Measurements from ENCODE around the gene SRL. TPM values are rescaled to one million over a fixed set of nuclear protein-coding genes. Genes with fewer than 3 reads are reported as not detected.
"Not testable (repeated sequence)": the region's sequence is repeated elsewhere in the genome, so short reads cannot be mapped to it uniquely, and the experiment has no call there.

Gene SRL
- total and polyA plus RNA-seq, 2 donors: 2.4 to 15.0 TPM

DNA sequence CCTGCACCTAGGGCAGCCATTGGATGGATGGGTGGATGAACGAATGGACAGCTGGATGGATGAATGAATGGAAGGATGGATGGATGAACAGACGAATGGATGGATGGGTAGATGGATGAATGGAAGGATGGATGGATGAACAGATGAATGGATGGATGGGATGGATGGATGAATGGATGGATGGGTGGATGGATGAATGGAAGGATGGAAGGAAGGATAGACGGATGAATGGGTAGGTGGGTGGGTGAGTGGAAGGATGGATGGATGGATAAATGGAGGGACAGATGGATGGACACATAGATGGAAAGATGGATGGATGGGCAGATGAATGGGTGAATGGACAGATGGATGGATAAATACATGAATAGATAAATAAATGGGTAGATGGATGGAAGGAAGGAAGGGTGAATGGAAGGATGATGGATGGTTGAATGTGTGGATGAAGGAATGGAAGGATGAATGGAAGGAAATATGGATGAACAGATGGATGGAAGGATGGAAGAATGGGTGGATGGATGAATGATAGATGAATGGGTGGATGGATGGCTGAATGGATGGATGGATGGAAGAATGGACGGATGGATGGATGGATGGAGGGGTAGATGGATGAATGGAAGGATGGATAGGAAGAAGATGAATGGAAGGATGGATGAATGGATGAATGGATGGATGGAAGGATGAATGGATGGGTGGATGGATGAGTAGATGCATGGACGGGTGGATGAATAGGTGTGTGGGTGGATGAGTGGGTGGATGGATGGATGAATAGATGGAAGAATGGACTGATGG is 15.4 kb downstream of the SRL start:
- H3K4me3 ChIP-seq (ENCODE audit: low read depth, low read length): no peak overlapping the region
- no peaks in the 10 kb centered on the region for H3K4me1 ChIP-seq (ENCODE audit: insufficient read depth)
- no peaks in the 10 kb centered on the region for H3K36me3 ChIP-seq (ENCODE audit: insufficient read depth)
- H3K27ac ChIP-seq (ENCODE audit: low read depth): no peak overlapping the region
- no peak for DNase-seq (ENCODE audit: extremely low spot score)
- 72% methylated on average over 5 of the region's 5 CpGs for WGBS

DNA sequence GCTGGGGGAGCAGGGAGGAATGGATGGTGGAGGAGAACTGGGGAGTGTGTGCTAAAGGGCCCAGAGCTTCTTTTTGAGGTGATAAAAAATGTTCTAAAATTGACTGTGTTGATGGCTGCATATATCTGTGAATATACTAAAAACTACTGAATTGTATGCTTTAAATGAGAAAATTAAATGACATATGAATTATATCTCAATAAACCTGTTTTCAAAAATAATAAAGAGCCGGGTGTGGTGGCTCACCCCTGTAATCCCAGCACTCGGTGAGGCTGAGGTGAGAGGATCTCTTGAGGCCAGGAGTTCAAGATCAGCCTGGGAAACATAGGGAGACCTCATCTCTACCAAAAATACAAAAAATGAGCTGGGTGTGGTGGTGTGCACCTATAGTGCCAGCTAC is 16.8 kb downstream of the SRL start:
- Histone ChIP-seq H3K27ac (ENCODE audit: low read depth) (no peak overlapping the region), H3K4me1 (ENCODE audit: insufficient read depth) (no peaks in the 10 kb centered on the region), H3K4me3 (ENCODE audit: low read depth, low read length) (no peak overlapping the region), H3K36me3 (ENCODE audit: insufficient read depth) (no peaks in the 10 kb centered on the region)
- no peak for DNase-seq (ENCODE audit: extremely low spot score)
- WGBS: 88% methylated on average over 2 of the region's 2 CpGs

- H3K36me3 ChIP-seq (ENCODE audit: insufficient read depth): no peaks in the 10 kb centered on the region
- no peak overlapping the region for H3K27ac ChIP-seq (ENCODE audit: low read depth)
- no peak for DNase-seq (ENCODE audit: extremely low spot score)
- WGBS: 87% methylated on average over 5 of the region's 5 CpGs
- H3K4me3 ChIP-seq (ENCODE audit: low read depth, low read length): no peak overlapping the region
- no peaks in the 10 kb centered on the region for H3K4me1 ChIP-seq (ENCODE audit: insufficient read depth)
Observed at GRCh38 chr16:4220358-4220757, 21.5 kb downstream of the SRL start.

GRCh38 chr16:4218202-4218601 is 23.7 kb downstream of the SRL start:
- Histone ChIP-seq H3K36me3 (ENCODE audit: insufficient read depth) (no peaks in the 10 kb centered on the region), H3K4me3 (ENCODE audit: low read depth, low read length) (no peak overlapping the region), H3K27ac (ENCODE audit: low read depth) (no peak overlapping the region), H3K4me1 (ENCODE audit: insufficient read depth) (no peaks in the 10 kb centered on the region)
- DNase-seq (ENCODE audit: extremely low spot score): no peak
- 53% methylated on average over 14 of the region's 14 CpGs for WGBS

GRCh38 chr16:4217204-4218131 is 24.4 kb downstream of the SRL start:
- Histone ChIP-seq H3K4me3 (ENCODE audit: low read depth, low read length) (no peak overlapping the region), H3K27ac (ENCODE audit: low read depth) (no peak overlapping the region), H3K4me1 (ENCODE audit: insufficient read depth) (no peaks in the 10 kb centered on the region), H3K36me3 (ENCODE audit: insufficient read depth) (no peaks in the 10 kb centered on the region)
- 34% methylated on average over 20 of the region's 20 CpGs for WGBS
- DNase-seq (ENCODE audit: extremely low spot score): peak; percentile 73

- H3K36me3 ChIP-seq (ENCODE audit: insufficient read depth): no peaks in the 10 kb centered on the region
- H3K27ac ChIP-seq (ENCODE audit: low read depth): no peak overlapping the region
- H3K4me1 ChIP-seq (ENCODE audit: insufficient read depth): no peaks in the 10 kb centered on the region
- DNase-seq (ENCODE audit: extremely low spot score): no peak
- 77% methylated on average over 5 of the region's 5 CpGs for WGBS
- no peak overlapping the region for H3K4me3 ChIP-seq (ENCODE audit: low read depth, low read length)
Observed at GRCh38 chr16:4216596-4216995, 25.3 kb downstream of the SRL start.

- H3K36me3 ChIP-seq (ENCODE audit: insufficient read depth): no peaks in the 10 kb centered on the region
- H3K4me1 ChIP-seq (ENCODE audit: insufficient read depth): no peaks in the 10 kb centered on the region
- H3K4me3 ChIP-seq (ENCODE audit: low read depth, low read length): no peak overlapping the region
- no peak for DNase-seq (ENCODE audit: extremely low spot score)
- no peak overlapping the region for H3K27ac ChIP-seq (ENCODE audit: low read depth)
- WGBS: 91% methylated on average over 2 of the region's 2 CpGs
Observed at GRCh38 chr16:4215106-4215505, 26.8 kb downstream of the SRL start.

GRCh38 chr16:4214215-4214621 is 27.7 kb downstream of the SRL start:
- Histone ChIP-seq H3K27ac (ENCODE audit: low read depth) (no peak overlapping the region), H3K4me3 (ENCODE audit: low read depth, low read length) (no peak overlapping the region), H3K4me1 (ENCODE audit: insufficient read depth) (no peaks in the 10 kb centered on the region), H3K36me3 (ENCODE audit: insufficient read depth) (no peaks in the 10 kb centered on the region)
- DNase-seq (ENCODE audit: extremely low spot score): no peak
- 58% methylated on average over 7 of the region's 7 CpGs for WGBS

DNA sequence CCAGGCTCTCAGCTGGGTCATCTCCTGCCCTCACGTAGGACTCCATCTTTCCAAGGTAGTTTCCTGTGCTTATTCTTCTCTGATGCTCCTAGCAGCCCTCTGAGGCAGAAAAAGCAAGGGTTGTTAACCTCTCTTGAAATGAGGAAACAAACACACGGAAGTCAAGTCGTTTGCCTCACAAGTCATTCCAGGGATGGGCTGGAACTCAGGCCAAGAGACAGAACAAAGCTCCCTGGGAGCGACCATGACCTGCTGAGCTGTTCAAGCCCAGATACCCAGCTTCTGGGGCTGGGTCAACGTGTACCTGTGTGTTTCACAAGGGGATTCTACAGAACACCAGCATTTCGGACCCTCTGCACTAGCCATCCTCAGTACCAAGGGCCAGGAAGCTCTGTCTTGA is 28.1 kb downstream of the SRL start:
- WGBS: 67% methylated on average over 6 of the region's 6 CpGs
- DNase-seq (ENCODE audit: extremely low spot score): no peak
- H3K4me3 ChIP-seq (ENCODE audit: low read depth, low read length): no peak overlapping the region

DNA sequence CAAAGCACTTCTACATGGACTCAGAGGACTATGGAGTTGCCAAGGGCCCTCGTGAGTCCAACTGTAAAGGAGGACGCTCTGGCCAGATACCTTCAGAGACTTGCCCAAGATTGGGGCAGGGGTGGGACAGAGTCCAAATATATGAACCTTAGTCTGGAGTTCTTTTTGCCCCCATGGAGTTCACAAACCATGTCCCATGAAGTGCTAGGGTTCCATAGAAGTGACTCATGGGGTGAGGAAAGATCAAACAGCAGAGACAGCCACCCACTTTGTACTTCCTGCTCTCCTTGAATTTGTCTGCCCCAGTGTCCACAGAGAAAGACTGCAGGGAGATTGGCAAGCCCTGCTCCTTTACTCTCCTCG is 29.0 kb downstream of the SRL start:
- WGBS: 93% methylated on average over 3 of the region's 3 CpGs
- Histone ChIP-seq H3K27ac (ENCODE audit: low read depth) (no peak overlapping the region), H3K4me1 (ENCODE audit: insufficient read depth) (no peaks in the 10 kb centered on the region), H3K4me3 (ENCODE audit: low read depth, low read length) (no peak overlapping the region), H3K36me3 (ENCODE audit: insufficient read depth) (no peaks in the 10 kb centered on the region)
- no peak for DNase-seq (ENCODE audit: extremely low spot score)

More for the DNA sequence above, 28.1 kb downstream of the SRL start:
- no peaks in the 10 kb centered on the region for H3K4me1 ChIP-seq (ENCODE audit: insufficient read depth)
- H3K36me3 ChIP-seq (ENCODE audit: insufficient read depth): no peaks in the 10 kb centered on the region
- H3K27ac ChIP-seq (ENCODE audit: low read depth): no peak overlapping the region

- Histone ChIP-seq H3K27ac (ENCODE audit: low read depth) (no peak overlapping the region), H3K36me3 (ENCODE audit: insufficient read depth) (no peaks in the 10 kb centered on the region), H3K4me3 (ENCODE audit: low read depth, low read length) (no peak overlapping the region), H3K4me1 (ENCODE audit: insufficient read depth) (no peaks in the 10 kb centered on the region)
- DNase-seq (ENCODE audit: extremely low spot score): no peak
- 93% methylated on average over 11 of the region's 11 CpGs for WGBS
Observed at GRCh38 chr16:4212211-4212933, 29.5 kb downstream of the SRL start.

DNA sequence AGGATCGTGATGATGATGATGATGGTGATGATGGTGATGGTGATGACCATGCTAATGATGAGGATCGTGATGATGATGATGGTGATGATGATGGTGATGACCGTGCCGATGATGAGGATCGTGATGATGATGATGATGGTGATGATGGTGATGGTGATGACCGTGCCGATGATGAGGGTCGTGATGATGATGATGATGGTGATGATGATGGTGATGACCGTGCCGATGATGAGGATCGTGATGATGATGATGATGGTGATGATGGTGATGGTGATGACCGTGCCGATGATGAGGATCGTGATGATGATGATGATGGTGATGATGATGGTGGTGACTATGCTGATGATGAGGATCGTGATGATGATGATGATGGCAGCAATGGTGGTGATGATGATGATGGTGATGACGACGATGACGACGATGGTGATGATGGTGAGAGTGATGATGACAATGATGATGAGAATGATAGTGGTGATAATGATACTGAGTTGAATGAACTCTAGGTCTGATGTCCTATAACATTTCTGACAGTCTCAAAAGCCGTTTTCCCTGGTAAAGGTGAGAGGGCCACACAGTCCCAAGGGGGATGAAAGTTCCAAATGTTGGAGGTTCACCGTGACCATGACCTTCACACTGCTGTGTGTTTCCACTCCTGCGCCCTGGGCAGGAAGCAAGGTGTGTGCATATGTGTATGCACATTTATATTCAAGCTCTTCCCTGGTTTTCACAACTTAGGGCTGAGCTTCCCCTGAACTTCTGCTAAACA is 30.3 kb downstream of the SRL start:
- not testable (repeated sequence) for H3K36me3 ChIP-seq (ENCODE audit: insufficient read depth); H3K4me1 ChIP-seq (ENCODE audit: insufficient read depth); DNase-seq (ENCODE audit: extremely low spot score); H3K4me3 ChIP-seq (ENCODE audit: low read depth, low read length); H3K27ac ChIP-seq (ENCODE audit: low read depth)
- WGBS: 95% methylated on average over 19 of the region's 22 CpGs

GRCh38 chr16:4209666-4210065 is 32.2 kb downstream of the SRL start:
- no peak for DNase-seq (ENCODE audit: extremely low spot score)
- no peak overlapping the region for H3K4me3 ChIP-seq (ENCODE audit: low read depth, low read length)
- WGBS: 84% methylated on average over 6 of the region's 6 CpGs
- no peak overlapping the region for H3K27ac ChIP-seq (ENCODE audit: low read depth)
- no peaks in the 10 kb centered on the region for H3K4me1 ChIP-seq (ENCODE audit: insufficient read depth)
- no peaks in the 10 kb centered on the region for H3K36me3 ChIP-seq (ENCODE audit: insufficient read depth)

Measured in urinary bladder (tissue), 4 donors.